HEK293T (cell line): ENCODE results near the gene SH3RF1.

Experiments used
- BHLHE40 ChIP-seq: fragments of 450-650 bp; IDR thresholded peaks from 2 replicates; pipeline ENCODE4 v1.6.1; 2016; ENCODE audit warnings: mild to moderate bottlenecking, moderate library complexity, borderline replicate concordance
- ELF4 ChIP-seq: fragments of 450-650 bp; IDR thresholded peaks from 2 replicates; pipeline ENCODE4 v1.6.1; 2017; ENCODE audit warnings: antibody characterized with exemption
- FOXA1 ChIP-seq: fragments of 450-650 bp; IDR thresholded peaks from 2 replicates; pipeline ENCODE4 v1.6.1; 2016; ENCODE audit warnings: mild to moderate bottlenecking
- FOXK2 ChIP-seq: fragments of 450-650 bp; IDR thresholded peaks from 2 replicates; pipeline ENCODE4 v1.6.1; 2016; ENCODE audit warnings: mild to moderate bottlenecking
- FOXM1 ChIP-seq: fragments of 450-650 bp; IDR thresholded peaks from 2 replicates; pipeline ENCODE4 v1.6.1; 2017; ENCODE audit warnings: mild to moderate bottlenecking, borderline replicate concordance
- L3MBTL2 ChIP-seq: fragments of 450-650 bp; conservative IDR thresholded peaks from 2 replicates; pipeline ENCODE4 v1.6.1; 2016; ENCODE audit warnings: mild to moderate bottlenecking
- NFRKB ChIP-seq: fragments of 450-650 bp; IDR thresholded peaks from 2 replicates; pipeline ENCODE4 v1.6.1; 2016; ENCODE audit warnings: mild to moderate bottlenecking, moderate library complexity
- PKNOX1 ChIP-seq: fragments of 450-650 bp; IDR thresholded peaks from 2 replicates; pipeline ENCODE4 v1.6.1; 2016
- SP1 ChIP-seq: fragments of 450-650 bp; IDR thresholded peaks from 2 replicates; pipeline ENCODE4 v1.6.1; 2017
- SUZ12 ChIP-seq: fragments of 450-650 bp; IDR thresholded peaks from 2 replicates; pipeline ENCODE4 v1.6.1; 2016; ENCODE audit warnings: mild to moderate bottlenecking
- TARDBP ChIP-seq: fragments of 450-650 bp; IDR thresholded peaks from 2 replicates; pipeline ENCODE4 v1.6.1; 2016

GRCh38 chr4:169127314-169127713, 143.4 kb downstream of the SH3RF1 start:
- TF ChIP-seq L3MBTL2 (no peak), FOXM1 (no peak), FOXA1 (no peak), TARDBP (no peak), ELF4 (no peak), FOXK2 (no peak), NFRKB (no peak), SP1 (no peak), BHLHE40 (no peak), SUZ12 (no peak), PKNOX1 (no peak)
